NCI-H345 (cell line): ENCODE results near the gene HTN3.
"Not testable (repeated sequence)": the region's sequence is repeated elsewhere in the genome, so short reads cannot be mapped to it uniquely, and the experiment has no call there.

Experiments used
- DNase-seq: peaks from one replicate; lab custom pipeline; 2025; lab: John Stamatoyannopoulos, UW

HTN3 gene

GRCh38 chr4:70028159-70028558, at the start of gene HTN3:
Gene HTN3, plus strand, starts transcription at chr4:70028459. Its CDS starts 2,282 bp downstream, at chr4:70030741.
- DNase-seq = not testable (repeated sequence)

- peak; percentile 23 for DNase-seq
These were observed 44.2 kb upstream of the HTN3 start for GRCh38 chr4:69984030-69984443.

- no peak for DNase-seq
These were observed 41.6 kb upstream of the HTN3 start for GRCh38 chr4:69986663-69987062.

GRCh38 chr4:69991016-69991415, 37.2 kb upstream of the HTN3 start:
- DNase-seq = no peak

- DNase-seq = no peak
These were observed 33.5 kb upstream of the HTN3 start for GRCh38 chr4:69994782-69995181.

- no peak for DNase-seq
These were observed 32.7 kb upstream of the HTN3 start, which contains the start of gene STATH for GRCh38 chr4:69995526-69996016. Gene STATH, plus strand, starts transcription at chr4:69995966. Its CDS starts 2,472 bp downstream, at chr4:69998438.

- DNase-seq = no peak
These were observed 28.8 kb upstream of the HTN3 start for GRCh38 chr4:69999420-69999819.

GRCh38 chr4:70000711-70001110, 27.5 kb upstream of the HTN3 start:
- DNase-seq = no peak

- no peak for DNase-seq
These were observed 25.8 kb upstream of the HTN3 start for GRCh38 chr4:70002507-70002906.

- no peak for DNase-seq
These were observed 19.5 kb upstream of the HTN3 start for GRCh38 chr4:70008771-70009170.

GRCh38 chr4:70019006-70019405, 9.3 kb upstream of the HTN3 start:
- not testable (repeated sequence) for DNase-seq

- no peak for DNase-seq
These were observed 5.0 kb upstream of the HTN3 start for GRCh38 chr4:70023218-70023617.

- no peak for DNase-seq
These were observed 1.2 kb upstream of the HTN3 start for GRCh38 chr4:70027011-70027410.

GRCh38 chr4:70037559-70037958, 9.3 kb downstream of the HTN3 start:
- not testable (repeated sequence) for DNase-seq

- DNase-seq = not testable (repeated sequence)
These were observed 11.7 kb downstream of the HTN3 start for GRCh38 chr4:70039928-70040327.

- DNase-seq = no peak
These were observed 13.5 kb downstream of the HTN3 start for GRCh38 chr4:70041652-70042286.

- DNase-seq = not testable (repeated sequence)
These were observed 21.9 kb downstream of the HTN3 start, which contains the start of gene HTN1 for GRCh38 chr4:70050138-70050537. Gene HTN1, plus strand, starts transcription at chr4:70050438. Its CDS starts 2,639 bp downstream, at chr4:70053077.

GRCh38 chr4:70056534-70056933, 28.3 kb downstream of the HTN3 start:
- not testable (repeated sequence) for DNase-seq

- no peak for DNase-seq
These were observed 29.4 kb downstream of the HTN3 start for GRCh38 chr4:70057651-70058050.

- no peak for DNase-seq
These were observed 30.9 kb downstream of the HTN3 start for GRCh38 chr4:70059149-70059548.

GRCh38 chr4:70062000-70062399, 33.7 kb downstream of the HTN3 start:
- no peak for DNase-seq

- no peak for DNase-seq
These were observed 51.9 kb downstream of the HTN3 start for GRCh38 chr4:70080205-70080604.
